H1 (cell line): Measurements from ENCODE around the gene PPP2R1A. TPM values are rescaled to one million over a fixed set of nuclear protein-coding genes. Genes with fewer than 3 reads are reported as not detected.
"Not testable (repeated sequence)": the region's sequence is repeated elsewhere in the genome, so short reads cannot be mapped to it uniquely, and the experiment has no call there.

Experiments used
- CTCF ChIA-PET: fragments of 300-600 bp; sonication (Branson Sonifier 250); formaldehyde crosslinking; loops from one replicate; lab custom pipeline; 2021; ENCODE audit not compliant: partially characterized antibody; lab: Charles Lee
- POLR2A ChIA-PET: fragments of 300-600 bp; sonication (Branson Sonifier 250); formaldehyde crosslinking; loops from one replicate; lab custom pipeline; 2021; ENCODE audit warnings: inconsistent platforms; ENCODE audit not compliant: partially characterized antibody; lab: Charles Lee
- DNase-seq, 2 experiments: peaks; one replicate each; pipeline versions ENCODE4 v3.0.0 to v3.0.0-alpha.2; 2010 to 2022; ENCODE audit warnings: low spot score in 2 of 2, low read depth in 1 of 2, mixed read lengths in 1 of 2
- FAIRE-seq: peaks from 2 replicates; lab custom pipeline; 2011; peaks lifted over from hg19 to GRCh38; lab: Jason Lieb, UNC
- H2AFZ ChIP-seq: 2 replicates; pipeline ENCODE4 v1.8.1; 2012; ENCODE audit warnings: low read length, inconsistent platforms
- H2AK5ac ChIP-seq: 2 replicates; pipeline ENCODE4 v1.6.1; 2013; ENCODE audit warnings: low read depth, low read length
- H2BK120ac ChIP-seq: replicated peaks from 2 replicates; pipeline ENCODE3; 2013; ENCODE audit warnings: low read depth, low read length, inconsistent platforms
- H2BK12ac ChIP-seq: 2 replicates; pipeline ENCODE4 v1.6.1; 2013; ENCODE audit warnings: low read depth, low read length
- H2BK15ac ChIP-seq: 2 replicates; pipeline ENCODE4 v1.6.1; 2013; ENCODE audit warnings: low read length
- H2BK20ac ChIP-seq: 2 replicates; pipeline ENCODE4 v1.6.1; 2013; ENCODE audit warnings: low read length
- H2BK5ac ChIP-seq: 2 replicates; pipeline ENCODE4 v1.6.1; 2013; ENCODE audit warnings: low read depth, low read length
- H3K14ac ChIP-seq: 2 replicates; pipeline ENCODE4 v1.6.1; 2013; ENCODE audit warnings: inconsistent platforms; ENCODE audit not compliant: insufficient read length
- H3K18ac ChIP-seq: 2 replicates; pipeline ENCODE4 v1.6.1; 2013; ENCODE audit warnings: low read length; ENCODE audit errors: extremely low read depth
- H3K23ac ChIP-seq: 2 replicates; pipeline ENCODE4 v1.6.1; 2013; ENCODE audit warnings: inconsistent platforms; ENCODE audit not compliant: insufficient read length
- H3K23me2 ChIP-seq: 2 replicates; pipeline ENCODE4 v1.6.1; 2013; ENCODE audit warnings: low read depth, low read length
- H3K27ac ChIP-seq: 2 replicates; pipeline ENCODE4 v1.6.1; 2011; ENCODE audit warnings: low read depth, low read length, inconsistent platforms
- H3K27me3 ChIP-seq, 4 experiments: replicated peaks in 1 of 4; 1 replicate in 1 of 4; 2 replicates in 3 of 4; pipeline versions ENCODE4 v1.6.1 to v1.8.1; 2011 to 2013; ENCODE audit warnings: low read length in 3 of 4, mild to moderate bottlenecking in 3 of 4, inconsistent platforms in 2 of 4, mixed read lengths in 2 of 4, moderate library complexity in 1 of 4; ENCODE audit not compliant: control insufficient read depth in 3 of 4, insufficient read depth in 3 of 4; ENCODE audit errors: extremely low read depth in 1 of 4
- H3K36me3 ChIP-seq, 4 experiments: 2 replicates each; pipeline versions ENCODE4 v1.6.1 to v1.8.1; 2011 to 2013; ENCODE audit warnings: mild to moderate bottlenecking in 4 of 4, low read length in 3 of 4, moderate library complexity in 2 of 4, control low read depth in 1 of 4, inconsistent platforms in 1 of 4; ENCODE audit not compliant: insufficient read depth in 4 of 4, control insufficient read depth in 2 of 4
- H3K4ac ChIP-seq: replicated peaks from 2 replicates; pipeline ENCODE3; 2013; ENCODE audit warnings: low read length, low read depth, mixed read lengths, inconsistent platforms; ENCODE audit not compliant: insufficient read length
- H3K4me1 ChIP-seq, 4 experiments: replicated peaks in 1 of 4; 1 replicate in 1 of 4; 2 replicates in 3 of 4; pipeline versions ENCODE4 v1.6.1 to v1.8.1; 2011 to 2013; ENCODE audit warnings: low read length in 3 of 4, inconsistent platforms in 2 of 4, mixed read lengths in 1 of 4; ENCODE audit not compliant: insufficient read depth in 4 of 4, control insufficient read depth in 3 of 4
- H3K4me2 ChIP-seq, 2 experiments: 2 replicates each; pipeline versions ENCODE4 v1.6.1 to v1.8.1; 2011 to 2013; ENCODE audit warnings: low read depth in 2 of 2, low read length in 2 of 2, control low read depth in 1 of 2, inconsistent platforms in 1 of 2, mild to moderate bottlenecking in 1 of 2; ENCODE audit not compliant: insufficient read depth in 1 of 2
- H3K4me3 ChIP-seq, 4 experiments: fragments of 200-600, 300-600 bp in 1 of 4; sonication (generic), shearing (Covaris generic), sonication (Bioruptor Twin) in 1 of 4; 2 replicates each; pipeline versions ENCODE4 v1.5.1 to v1.8.1; 2011 to 2016; ENCODE audit warnings: low read length in 4 of 4, low read depth in 3 of 4, control low read depth in 2 of 4, inconsistent platforms in 2 of 4, mild to moderate bottlenecking in 2 of 4, mixed read lengths in 1 of 4, moderate library complexity in 1 of 4; ENCODE audit not compliant: insufficient read depth in 2 of 4; ENCODE audit errors: extremely low read depth in 1 of 4
- H3K56ac ChIP-seq: replicated peaks from 2 replicates; pipeline ENCODE3; 2013; ENCODE audit warnings: low read depth, mild to moderate bottlenecking, mixed read lengths, low read length, inconsistent platforms; ENCODE audit not compliant: insufficient read length
- H3K79me1 ChIP-seq: 2 replicates; pipeline ENCODE4 v1.6.1; 2013; ENCODE audit warnings: low read depth, low read length, control low read depth
- H3K79me2 ChIP-seq, 2 experiments: 2 replicates each; pipeline versions ENCODE4 v1.6.1 to v1.8.1; 2012 to 2013; ENCODE audit warnings: low read length in 2 of 2, mild to moderate bottlenecking in 2 of 2, inconsistent platforms in 1 of 2; ENCODE audit not compliant: insufficient read depth in 2 of 2, control insufficient read depth in 1 of 2
- H3K9ac ChIP-seq, 4 experiments: replicated peaks in 1 of 4; 1 replicate in 1 of 4; 2 replicates in 3 of 4; pipeline versions ENCODE4 v1.6.1 to v1.8.1; 2011 to 2013; ENCODE audit warnings: low read depth in 3 of 4, low read length in 3 of 4, control low read depth in 2 of 4, mild to moderate bottlenecking in 2 of 4, moderate library complexity in 2 of 4, inconsistent platforms in 1 of 4; ENCODE audit errors: extremely low read depth in 1 of 4
- H3K9me3 ChIP-seq, 2 experiments: 2 replicates each; pipeline versions ENCODE4 v1.6.1 to v1.8.1; 2012 to 2013; ENCODE audit warnings: mild to moderate bottlenecking in 2 of 2, moderate library complexity in 2 of 2, control low read depth in 1 of 2, inconsistent platforms in 1 of 2, low read depth in 1 of 2, low read length in 1 of 2, mixed read lengths in 1 of 2; ENCODE audit not compliant: insufficient read depth in 2 of 2
- H4K20me1 ChIP-seq, 2 experiments: replicated peaks in 1 of 2; 2 replicates each; pipeline versions ENCODE3 to v1.8.1; 2011 to 2013; ENCODE audit warnings: inconsistent platforms in 2 of 2, low read length in 2 of 2, mild to moderate bottlenecking in 1 of 2; ENCODE audit not compliant: insufficient read depth in 2 of 2, control insufficient read depth in 1 of 2
- H4K5ac ChIP-seq: 2 replicates; pipeline ENCODE4 v1.6.1; 2013; ENCODE audit warnings: low read length, low read depth, mixed read lengths, inconsistent platforms; ENCODE audit not compliant: insufficient read length
- H4K8ac ChIP-seq: 2 replicates; pipeline ENCODE4 v1.8.0; 2013; ENCODE audit warnings: mild to moderate bottlenecking, moderate library complexity, low read length, inconsistent platforms; ENCODE audit not compliant: insufficient read depth; ENCODE audit errors: extremely low read depth
- H4K91ac ChIP-seq: replicated peaks from 2 replicates; pipeline ENCODE3; 2013; ENCODE audit warnings: low read length, mixed read lengths, inconsistent platforms; ENCODE audit not compliant: insufficient read length
- EZH2 ChIP-seq: fragments of 200-600 bp; sonication (generic); IDR thresholded peaks from 2 replicates; pipeline ENCODE4 v1.7.1; 2012; ENCODE audit warnings: low read depth, mild to moderate bottlenecking, moderate library complexity, low read length, inconsistent platforms; ENCODE audit not compliant: severe bottlenecking
- HDAC2 ChIP-seq, 2 experiments: fragments of 300-600 bp in 1 of 2; sonication (generic) in 1 of 2; IDR thresholded peaks; 2 replicates each; pipeline ENCODE4 v1.6.1; 2011 to 2012; ENCODE audit warnings: low read depth in 2 of 2, low read length in 2 of 2, mild to moderate bottlenecking in 2 of 2, moderate library complexity in 2 of 2, borderline replicate concordance in 1 of 2, inconsistent platforms in 1 of 2
- JUND ChIP-seq: IDR thresholded peaks from 2 replicates; pipeline ENCODE4 v1.6.1; 2011; ENCODE audit warnings: mild to moderate bottlenecking, improper control_type of control experiment, low read length
- POLR2A ChIP-seq, 2 experiments: IDR thresholded peaks; 1 replicate in 1 of 2; 2 replicates in 1 of 2; pipeline ENCODE4 v1.6.1; 2011; ENCODE audit warnings: low read depth in 2 of 2, low read length in 2 of 2, mild to moderate bottlenecking in 2 of 2; ENCODE audit errors: control extremely low read depth in 1 of 2
- POLR2AphosphoS5 ChIP-seq: IDR thresholded peaks from 2 replicates; pipeline ENCODE4 v1.6.1; 2011; ENCODE audit warnings: low read depth, low read length
- SP1 ChIP-seq: IDR thresholded peaks from 2 replicates; pipeline ENCODE4 v1.6.1; 2011; ENCODE audit warnings: low read depth, low read length
- TAF7 ChIP-seq: optimal IDR thresholded peaks from 2 replicates; pipeline ENCODE3; 2011; ENCODE audit warnings: low read depth, mild to moderate bottlenecking, inconsistent platforms, low read length, moderate library complexity, borderline replicate concordance
- YY1 ChIP-seq: IDR thresholded peaks from 2 replicates; pipeline ENCODE4 v1.6.1; 2011; ENCODE audit warnings: low read depth, mild to moderate bottlenecking, low read length
- WGBS, 2 experiments: shearing (Covaris generic) in 1 of 2; methylation state at CpG; one replicate each; pipeline versions ENCODE4 v1.1.6 to v1.1.7; 2013 to 2015; ENCODE audit warnings: low lambda C conversion rate in 2 of 2, mixed read lengths in 2 of 2, inconsistent platforms in 1 of 2, low coverage in 1 of 2, missing lambda C conversion rate in 1 of 2; ENCODE audit not compliant: insufficient replicate concordance in 2 of 2, insufficient coverage in 1 of 2, insufficient read length in 1 of 2; ENCODE audit errors: extremely low coverage in 1 of 2, missing lambda C conversion rate in 1 of 2; 5-methylcytosine and 5-hydroxymethylcytosine counted together
- polyA plus RNA-seq, 7 experiments: library from polyadenylated mRNA; depleted of rRNA in 3 of 7; stranded (reverse) in 5 of 7; unstranded in 2 of 7; fragments of >200 nt in 5 of 7; fragments of 200-250 nt in 2 of 7; gene quantifications; 1 replicate in 5 of 7; 2 replicates in 1 of 7; 4 replicates in 1 of 7; pipeline versions ENCODE4 v1.2.1 to v1.2.3, GENCODE V29; 2011 to 2013; ENCODE audit warnings: missing spikeins in 2 of 7, mixed read lengths in 2 of 7
- total RNA-seq: library from RNA; stranded (reverse); fragmentation: NEBNext Ultra II Directional; extraction: Animal tissue kit (Norgen Biotek cat#: 25700); gene quantifications from 2 replicates; pipeline ENCODE4 v1.2.1, GENCODE V29; 2021

Gene PPP2R1A
- total and polyA plus RNA-seq, 2 of the 8 experiments (the other 6 are each of a cell fraction or from before 2014, with no cell fraction given), result 380 to 382 TPM

- TF ChIP-seq JUND, result no peak
- no peak for TF ChIP-seq YY1
- TF ChIP-seq POLR2AphosphoS5, result no peak
- no peak for TF ChIP-seq SP1
- no peak for TF ChIP-seq TAF7
- no peak for TF ChIP-seq POLR2A (IDR thresholded peaks at IDR 0.05; ENCODE audit: control extremely low read depth in 1 of 2, low read depth in 2 of 2, low read length in 2 of 2)
- no peak for TF ChIP-seq EZH2
- no peak for TF ChIP-seq HDAC2 (IDR thresholded peaks at IDR 0.05; ENCODE audit: borderline replicate concordance in 1 of 2, low read depth in 2 of 2, low read length in 2 of 2)
Observed at GRCh38 chr19:52200044-52200443, 10.2 kb downstream of the PPP2R1A start (continued).

DNA sequence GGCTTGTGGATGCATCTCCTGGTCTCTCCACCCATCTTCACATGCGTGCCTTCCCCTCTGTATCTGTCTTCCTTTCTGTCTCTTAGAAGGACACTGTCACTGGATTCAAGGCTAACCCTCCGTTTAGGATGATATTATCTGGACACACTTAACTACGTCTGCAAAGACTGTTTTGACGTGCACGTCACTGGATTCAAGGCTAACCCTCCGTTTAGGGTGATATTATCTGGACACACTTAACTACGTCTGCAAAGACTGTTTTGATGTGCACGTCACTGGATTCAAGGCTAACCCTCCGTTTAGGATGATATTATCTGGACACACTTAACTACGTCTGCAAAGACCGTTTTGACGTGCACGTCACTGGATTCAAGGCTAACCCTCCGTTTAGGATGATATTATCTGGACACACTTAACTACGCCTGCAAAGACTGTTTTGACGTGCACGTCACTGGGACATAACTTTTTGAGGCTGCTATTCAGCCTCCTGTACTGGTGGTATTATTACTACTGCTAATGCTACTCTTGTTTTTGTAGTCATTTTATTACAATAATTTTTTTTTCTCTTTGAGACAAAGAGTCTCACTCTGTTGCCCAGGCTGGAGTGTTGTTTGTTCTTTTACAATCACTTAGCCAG, 11.0 kb downstream of the PPP2R1A start:
- H3K23ac ChIP-seq, H3K4ac ChIP-seq, H4K91ac ChIP-seq, H2BK15ac ChIP-seq, H3K14ac ChIP-seq, H2AK5ac ChIP-seq, H3K4me3 ChIP-seq, H3K9ac ChIP-seq, H4K8ac ChIP-seq, H2BK20ac ChIP-seq, H3K27ac ChIP-seq, H3K4me2 ChIP-seq, CTCF ChIA-PET, H3K56ac ChIP-seq, H3K9me3 ChIP-seq, H2BK120ac ChIP-seq, H2BK5ac ChIP-seq, H2AFZ ChIP-seq, H2BK12ac ChIP-seq, POLR2A ChIA-PET, DNase-seq, FAIRE-seq, H3K23me2 ChIP-seq, H3K18ac ChIP-seq, H3K4me1 ChIP-seq, H4K5ac ChIP-seq, H3K27me3 ChIP-seq: not testable (repeated sequence)
- H4K20me1 ChIP-seq, result peaks cover 23 to 31% of the 10 kb centered on the region in 2 experiments
- H3K36me3 ChIP-seq, result peaks cover 16 to 71% (median 57%) of the 10 kb centered on the region in 4 experiments
- peaks cover 4 to 88% of the 10 kb centered on the region in 2 experiments; a peak in 3 of 4 replicates for H3K79me2 ChIP-seq
- WGBS, 2 experiments, result 93% methylated on average over 17 of the region's 17 CpGs; no CpG with 5 or more reads in 1 of the 2 experiments
- peaks cover 14% of the 10 kb centered on the region for H3K79me1 ChIP-seq
